GM23248 (cell line): ENCODE results near the gene FAM32A. TPM values are rescaled to one million over a fixed set of nuclear protein-coding genes. Genes with fewer than 3 reads are reported as not detected.

Experiments used
- DNase-seq: peaks from one replicate; pipeline ENCODE4 v3.0.0-alpha.2; 2015
- H2AFZ ChIP-seq: fragments of 200-600 bp; sonication (generic); 2 replicates; pipeline ENCODE4 v1.6.1; 2016; ENCODE audit warnings: antibody characterized with exemption
- H3F3A ChIP-seq: fragments of 200-600 bp; sonication (generic); 2 replicates; pipeline ENCODE4 v1.6.1; 2016; ENCODE audit warnings: mild to moderate bottlenecking, antibody characterized with exemption, mixed run types; ENCODE audit not compliant: insufficient read depth
- H3K27ac ChIP-seq: fragments of 200-600 bp; sonication (generic); 2 replicates; pipeline ENCODE4 v1.5.1; 2016; ENCODE audit warnings: mild to moderate bottlenecking
- H3K27me3 ChIP-seq: fragments of 200-600 bp; sonication (generic); replicated peaks from 2 replicates; pipeline ENCODE4 v1.6.1; 2016; ENCODE audit warnings: mild to moderate bottlenecking; ENCODE audit not compliant: insufficient read depth
- H3K36me3 ChIP-seq: fragments of 200-600 bp; sonication (generic); 2 replicates; pipeline ENCODE4 v1.6.1; 2016; ENCODE audit warnings: low read depth, mild to moderate bottlenecking
- H3K4me1 ChIP-seq: fragments of 200-600 bp; sonication (generic); 2 replicates; pipeline ENCODE4 v1.6.1; 2016; ENCODE audit warnings: mild to moderate bottlenecking; ENCODE audit not compliant: insufficient read depth
- H3K4me2 ChIP-seq: fragments of 200-600 bp; sonication (generic); one replicate; pipeline ENCODE4 v1.6.1; 2016; ENCODE audit warnings: mild to moderate bottlenecking; ENCODE audit not compliant: unreplicated experiment
- H3K4me3 ChIP-seq: fragments of 200-600 bp; sonication (generic); 2 replicates; pipeline ENCODE4 v1.5.1; 2016; ENCODE audit warnings: mild to moderate bottlenecking
- H3K79me2 ChIP-seq: fragments of 200-600 bp; sonication (generic); 2 replicates; pipeline ENCODE4 v1.6.1; 2016; ENCODE audit warnings: mild to moderate bottlenecking; ENCODE audit not compliant: insufficient read depth
- H3K9ac ChIP-seq: fragments of 200-600 bp; sonication (generic); 2 replicates; pipeline ENCODE4 v1.6.1; 2016; ENCODE audit warnings: mild to moderate bottlenecking
- H3K9me2 ChIP-seq: fragments of 200-600 bp; sonication (generic); 2 replicates; pipeline ENCODE4 v1.6.1; 2016; ENCODE audit warnings: mixed run types, mild to moderate bottlenecking, moderate library complexity; ENCODE audit not compliant: insufficient read depth
- H3K9me3 ChIP-seq: fragments of 200-600 bp; sonication (generic); one replicate; pipeline ENCODE4 v1.6.1; 2017; ENCODE audit warnings: low read depth
- H4K20me1 ChIP-seq: fragments of 200-600 bp; sonication (generic); 2 replicates; pipeline ENCODE4 v1.6.0; 2016; ENCODE audit not compliant: insufficient read depth
- EZH2 ChIP-seq: fragments of 200-600 bp; sonication (generic); IDR thresholded peaks from 2 replicates; pipeline ENCODE4 v1.6.1; 2018; ENCODE audit warnings: antibody characterized with exemption, mild to moderate bottlenecking; ENCODE audit not compliant: insufficient read depth, poor library complexity, severe bottlenecking
- EZH2phosphoT487 ChIP-seq: fragments of 200-600 bp; sonication (generic); IDR thresholded peaks from 2 replicates; pipeline ENCODE4 v1.6.1; 2018; ENCODE audit warnings: antibody characterized with exemption, moderate library complexity, mild to moderate bottlenecking, low read depth; ENCODE audit not compliant: insufficient read depth
- WGBS, 2 experiments: methylation state at CpG; one replicate each; pipeline ENCODE4 v1.1.6; 2015 to 2017; ENCODE audit warnings: low lambda C conversion rate in 2 of 2, low coverage in 1 of 2; ENCODE audit errors: missing lambda C conversion rate in 2 of 2; 5-methylcytosine and 5-hydroxymethylcytosine counted together
- in situ Hi-C: fragments of 300-500 bp; cut with MboI; formaldehyde crosslinking; loops from 2 replicates; pipeline ENCODE4 v1.15.0; 2020
- polyA plus RNA-seq: library from polyadenylated mRNA; unstranded; fragments of >200 nt; fragmentation: Nextera tagmentation; extraction: Ambion mirVana; gene quantifications from 2 replicates; pipeline ENCODE4 v1.2.1, GENCODE V29; 2016
- total RNA-seq: library from RNA; depleted of rRNA; stranded (reverse); fragments of >200 nt; shearing (Covaris generic); gene quantifications from 2 replicates; pipeline ENCODE4 v1.2.3, GENCODE V29; 2014

Gene FAM32A
- total and polyA plus RNA-seq, 2 experiments from 2014 or later: 114 to 126 TPM

- in situ Hi-C loops: no loop called here
- no peaks in the 10 kb centered on the region for H3K9me3 ChIP-seq
- no peak overlapping the region for H3K27ac ChIP-seq
- no peaks in the 10 kb centered on the region for H3K27me3 ChIP-seq
- no peaks in the 10 kb centered on the region for H3K4me1 ChIP-seq
- TF ChIP-seq EZH2: no peak
- no peak for TF ChIP-seq EZH2phosphoT487
- H3K79me2 ChIP-seq: no peaks in the 10 kb centered on the region
- 94 to 95% methylated on average over 12 to 13 of the region's 13 CpGs for WGBS, 2 experiments
- no peaks in the 10 kb centered on the region for H3F3A ChIP-seq
- H3K36me3 ChIP-seq: peaks cover 11% of the 10 kb centered on the region; the same call in 1 of the 2 replicates
- no peak for DNase-seq
- no peak overlapping the region for H3K9ac ChIP-seq
- no peak overlapping the region for H3K4me3 ChIP-seq
- H3K9me2 ChIP-seq: no peaks in the 10 kb centered on the region
- H4K20me1 ChIP-seq: no peaks in the 10 kb centered on the region
- H2AFZ ChIP-seq: no peak overlapping the region
- H3K4me2 ChIP-seq: no peak overlapping the region
These were observed 47.4 kb downstream of the FAM32A start for GRCh38 chr19:16232568-16232967.

GRCh38 chr19:16233081-16233776, 48.0 kb downstream of the FAM32A start:
- in situ Hi-C loops: no loop called here
- TF ChIP-seq EZH2 (no peak), EZH2phosphoT487 (no peak)
- DNase-seq: no peak
- Histone ChIP-seq H4K20me1 (no peaks in the 10 kb centered on the region), H3K4me3 (no peak overlapping the region), H3K36me3 (peaks cover 11% of the 10 kb centered on the region; the same call in 1 of the 2 replicates), H3K9me3 (no peaks in the 10 kb centered on the region), H3K27ac (no peak overlapping the region), H3K9ac (no peak overlapping the region), H3K4me1 (no peaks in the 10 kb centered on the region), H3K79me2 (no peaks in the 10 kb centered on the region), H3F3A (no peaks in the 10 kb centered on the region), H3K4me2 (no peak overlapping the region), H3K9me2 (no peaks in the 10 kb centered on the region), H2AFZ (no peak overlapping the region), H3K27me3 (no peaks in the 10 kb centered on the region)
- 93 to 95% methylated on average over 17 of the region's 19 CpGs for WGBS, 2 experiments

- no peaks in the 10 kb centered on the region for H3F3A ChIP-seq
- no peak overlapping the region for H2AFZ ChIP-seq
- no peak for TF ChIP-seq EZH2phosphoT487
- no peak for TF ChIP-seq EZH2
- H3K9me2 ChIP-seq: no peaks in the 10 kb centered on the region
- no peaks in the 10 kb centered on the region for H3K27me3 ChIP-seq
- DNase-seq: no peak
- no peak overlapping the region for H3K4me3 ChIP-seq
- H3K4me2 ChIP-seq: no peak overlapping the region
- 89 to 95% methylated on average over 11 to 14 of the region's 19 CpGs for WGBS, 2 experiments
- no peaks in the 10 kb centered on the region for H3K9me3 ChIP-seq
- H3K36me3 ChIP-seq: peaks cover 11% of the 10 kb centered on the region; the same call in 1 of the 2 replicates
- no peak overlapping the region for H3K27ac ChIP-seq
- no peaks in the 10 kb centered on the region for H3K4me1 ChIP-seq
- H3K79me2 ChIP-seq: no peaks in the 10 kb centered on the region
- in situ Hi-C loops: no loop called here
- no peak overlapping the region for H3K9ac ChIP-seq
- H4K20me1 ChIP-seq: no peaks in the 10 kb centered on the region
These were observed 48.8 kb downstream of the FAM32A start for GRCh38 chr19:16233836-16234551.

- Histone ChIP-seq H3K27ac (no peak overlapping the region), H3F3A (no peaks in the 10 kb centered on the region), H3K36me3 (peaks cover 7% of the 10 kb centered on the region; the same call in 1 of the 2 replicates), H3K9me3 (no peaks in the 10 kb centered on the region), H2AFZ (no peak overlapping the region), H4K20me1 (no peaks in the 10 kb centered on the region), H3K9ac (no peak overlapping the region), H3K9me2 (no peaks in the 10 kb centered on the region), H3K4me2 (no peak overlapping the region), H3K4me1 (no peaks in the 10 kb centered on the region), H3K79me2 (no peaks in the 10 kb centered on the region), H3K27me3 (no peaks in the 10 kb centered on the region), H3K4me3 (no peak overlapping the region)
- in situ Hi-C loops: no loop called here
- TF ChIP-seq EZH2: no peak
- no peak for TF ChIP-seq EZH2phosphoT487
- 93 to 95% methylated on average over 41 of the region's 41 CpGs for WGBS, 2 experiments
- no peak for DNase-seq
These were observed 49.6 kb downstream of the FAM32A start for GRCh38 chr19:16234552-16235445.
